SK-N-SH treated with all-trans-retinoic acid at 6 μM for 48 hours (cell line): ENCODE data around the gene TMEM176B.

Source experiments
- ATAC-seq: fragments of 200-7000 bp; cut with Tn5 transposase; 3 replicates; pipeline ENCODE4 v1.9.1; 2020; ENCODE audit warnings: mild to moderate bottlenecking, moderate library complexity
- ARNTL ChIP-seq: fragments of 450-650 bp; formaldehyde crosslinking; IDR thresholded peaks from 2 replicates; pipeline ENCODE4 v1.5.0; 2020; ENCODE audit warnings: low read depth, mild to moderate bottlenecking, moderate library complexity, borderline replicate concordance
- CSDC2 ChIP-seq: fragments of 250-450 bp; sonication (Bioruptor Pico); IDR thresholded peaks from 2 replicates; pipeline ENCODE4 v1.5.0; 2020; ENCODE audit warnings: mild to moderate bottlenecking, moderate library complexity
- ESRRG ChIP-seq: fragments of 250-450 bp; sonication (Bioruptor Pico); IDR thresholded peaks from 2 replicates; pipeline ENCODE4 v1.6.1; 2021; ENCODE audit warnings: mild to moderate bottlenecking
- GLIS3 ChIP-seq: fragments of 250-450 bp; sonication (Bioruptor Pico); IDR thresholded peaks from 2 replicates; pipeline ENCODE4 v1.5.0; 2020; ENCODE audit warnings: mild to moderate bottlenecking, moderate library complexity
- ISL1 ChIP-seq: fragments of 250-450 bp; sonication (Bioruptor Pico); IDR thresholded peaks from 2 replicates; pipeline ENCODE4 v2.1.2; 2022; ENCODE audit warnings: mild to moderate bottlenecking, moderate library complexity
- PPARA ChIP-seq: fragments of 250-450 bp; sonication (Bioruptor Pico); IDR thresholded peaks from 2 replicates; pipeline ENCODE4 v1.5.0; 2020; ENCODE audit warnings: mild to moderate bottlenecking, borderline replicate concordance
- RARB ChIP-seq: fragments of 250-450 bp; sonication (Bioruptor Pico); IDR thresholded peaks from 2 replicates; pipeline ENCODE4 v1.8.0; 2021; ENCODE audit warnings: mild to moderate bottlenecking, moderate library complexity
- TCF4 ChIP-seq: fragments of 250-450 bp; sonication (Bioruptor Pico); IDR thresholded peaks from 2 replicates; pipeline ENCODE4 v1.8.0; 2021; ENCODE audit warnings: mild to moderate bottlenecking, moderate library complexity, borderline replicate concordance
- ZC3H10 ChIP-seq: fragments of 250-450 bp; sonication (Bioruptor Pico); IDR thresholded peaks from 2 replicates; pipeline ENCODE4 v1.5.1; 2021; ENCODE audit warnings: mild to moderate bottlenecking, moderate library complexity
- ZFP3 ChIP-seq: fragments of 250-450 bp; sonication (Bioruptor Pico); IDR thresholded peaks from 2 replicates; pipeline ENCODE4 v1.5.0; 2020; ENCODE audit warnings: mild to moderate bottlenecking, moderate library complexity
- ZFP30 ChIP-seq: fragments of 450-650 bp; formaldehyde crosslinking; IDR thresholded peaks from 2 replicates; pipeline ENCODE4 v1.5.0; 2022; ENCODE audit warnings: mild to moderate bottlenecking, moderate library complexity
- ZNF565 ChIP-seq: fragments of 450-650 bp; formaldehyde crosslinking; conservative IDR thresholded peaks from 2 replicates; pipeline ENCODE4 v1.5.0; 2020; ENCODE audit warnings: low read depth, mild to moderate bottlenecking, moderate library complexity
- ZNF70 ChIP-seq: fragments of 450-650 bp; formaldehyde crosslinking; IDR thresholded peaks from 2 replicates; pipeline ENCODE4 v1.5.0; 2020; ENCODE audit warnings: mild to moderate bottlenecking, moderate library complexity
- ZNF8 ChIP-seq: fragments of 450-650 bp; formaldehyde crosslinking; IDR thresholded peaks from 2 replicates; pipeline ENCODE4 v1.5.0; 2020; ENCODE audit warnings: mild to moderate bottlenecking, moderate library complexity
- TF ChIP-seq, protein P1 (sequence below): fragments of 250-450 bp; sonication (Bioruptor Pico); IDR thresholded peaks from 2 replicates; pipeline ENCODE4 v1.5.1; 2021; ENCODE audit warnings: mild to moderate bottlenecking, moderate library complexity
- TF ChIP-seq, protein P2 (sequence below): fragments of 250-450 bp; sonication (Bioruptor Pico); IDR thresholded peaks from 2 replicates; pipeline ENCODE4 v1.8.0; 2020; ENCODE audit warnings: mild to moderate bottlenecking, moderate library complexity, borderline replicate concordance
- TF ChIP-seq, protein P3 (sequence below): fragments of 250-450 bp; sonication (Bioruptor Pico); IDR thresholded peaks from 2 replicates; pipeline ENCODE4 v1.8.0; 2021; ENCODE audit warnings: low read depth, mild to moderate bottlenecking, moderate library complexity, borderline replicate concordance
- TF ChIP-seq, protein P4 (sequence below): fragments of 250-450 bp; sonication (Bioruptor Pico); IDR thresholded peaks from 2 replicates; pipeline ENCODE4 v1.5.1; 2020; ENCODE audit warnings: low read depth, mild to moderate bottlenecking, moderate library complexity
- TF ChIP-seq, protein P5 (sequence below): fragments of 250-450 bp; sonication (Bioruptor Pico); IDR thresholded peaks from 2 replicates; pipeline ENCODE4 v1.5.0; 2020; ENCODE audit warnings: mild to moderate bottlenecking, moderate library complexity

The TMEM176B gene

DNA sequence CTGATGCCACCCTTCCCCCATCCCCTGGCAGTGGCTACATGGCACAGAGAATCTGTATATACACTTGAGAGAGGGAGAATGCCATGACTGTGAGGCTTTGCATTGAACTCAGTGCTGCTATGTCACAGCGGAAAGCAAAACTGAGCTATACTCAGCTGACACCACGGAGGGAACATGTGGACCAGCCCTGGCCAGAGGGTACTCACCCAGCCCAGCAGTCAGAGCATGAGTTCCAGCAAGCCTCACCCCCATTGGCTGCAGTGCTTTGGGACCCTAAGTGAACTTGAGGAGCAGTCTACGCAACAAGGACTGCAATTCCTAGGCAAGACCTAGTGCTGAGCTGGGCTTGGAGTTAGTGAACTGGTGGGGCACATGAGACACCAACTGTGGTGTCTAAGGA lies 41.9 kb upstream of the TMEM176B start:
- no peak for ATAC-seq

DNA sequence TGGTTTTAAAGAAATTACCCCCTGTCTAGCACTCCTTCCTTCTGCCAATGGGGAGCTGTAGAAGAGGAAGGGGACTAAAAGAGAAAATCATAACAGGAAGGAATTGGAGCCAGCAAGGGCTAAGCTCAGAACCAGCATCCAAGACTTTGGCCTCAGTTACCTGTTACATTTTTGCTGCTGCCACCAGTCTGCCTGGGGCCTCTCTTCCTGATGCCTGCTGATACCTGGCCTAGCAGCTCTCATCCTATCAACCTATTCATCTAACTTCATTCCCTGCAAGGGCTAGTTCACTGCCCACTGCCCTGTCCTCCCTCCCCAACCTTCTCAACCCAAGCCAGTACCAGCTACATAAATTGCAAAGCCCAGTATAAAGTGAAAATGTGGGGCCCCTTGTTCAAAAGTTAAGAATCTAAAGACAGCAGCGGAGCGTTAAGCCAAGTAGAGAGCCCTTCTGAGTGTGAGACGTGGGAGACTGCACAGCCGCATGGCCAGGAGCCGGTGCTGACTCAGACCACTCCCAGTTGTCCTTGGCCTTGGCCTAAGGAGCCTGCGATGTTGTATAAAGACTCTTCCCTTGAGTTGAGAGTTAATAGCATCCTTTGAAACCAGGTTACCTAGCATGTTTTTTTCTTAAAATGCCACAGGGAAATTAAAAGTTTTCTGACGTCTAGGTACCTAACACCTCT lies 38.9 kb upstream of the TMEM176B start:
- ATAC-seq = no peak
- TF ChIP-seq, protein P1, sequence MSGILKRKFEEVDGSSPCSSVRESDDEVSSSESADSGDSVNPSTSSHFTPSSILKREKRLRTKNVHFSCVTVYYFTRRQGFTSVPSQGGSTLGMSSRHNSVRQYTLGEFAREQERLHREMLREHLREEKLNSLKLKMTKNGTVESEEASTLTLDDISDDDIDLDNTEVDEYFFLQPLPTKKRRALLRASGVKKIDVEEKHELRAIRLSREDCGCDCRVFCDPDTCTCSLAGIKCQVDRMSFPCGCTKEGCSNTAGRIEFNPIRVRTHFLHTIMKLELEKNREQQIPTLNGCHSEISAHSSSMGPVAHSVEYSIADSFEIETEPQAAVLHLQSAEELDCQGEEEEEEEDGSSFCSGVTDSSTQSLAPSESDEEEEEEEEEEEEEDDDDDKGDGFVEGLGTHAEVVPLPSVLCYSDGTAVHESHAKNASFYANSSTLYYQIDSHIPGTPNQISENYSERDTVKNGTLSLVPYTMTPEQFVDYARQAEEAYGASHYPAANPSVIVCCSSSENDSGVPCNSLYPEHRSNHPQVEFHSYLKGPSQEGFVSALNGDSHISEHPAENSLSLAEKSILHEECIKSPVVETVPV = no peak
- TF ChIP-seq ZNF8 (CRISPR knock-in tag) (no peak), PPARA (CRISPR knock-in tag) (no peak), ZFP3 (CRISPR knock-in tag) (no peak), ISL1 (CRISPR knock-in tag) (no peak), RARB (CRISPR knock-in tag) (no peak), ZNF70 (CRISPR knock-in tag) (no peak), ZFP30 (CRISPR knock-in tag) (no peak), ZC3H10 (no peak)
- TF ChIP-seq, protein P2, sequence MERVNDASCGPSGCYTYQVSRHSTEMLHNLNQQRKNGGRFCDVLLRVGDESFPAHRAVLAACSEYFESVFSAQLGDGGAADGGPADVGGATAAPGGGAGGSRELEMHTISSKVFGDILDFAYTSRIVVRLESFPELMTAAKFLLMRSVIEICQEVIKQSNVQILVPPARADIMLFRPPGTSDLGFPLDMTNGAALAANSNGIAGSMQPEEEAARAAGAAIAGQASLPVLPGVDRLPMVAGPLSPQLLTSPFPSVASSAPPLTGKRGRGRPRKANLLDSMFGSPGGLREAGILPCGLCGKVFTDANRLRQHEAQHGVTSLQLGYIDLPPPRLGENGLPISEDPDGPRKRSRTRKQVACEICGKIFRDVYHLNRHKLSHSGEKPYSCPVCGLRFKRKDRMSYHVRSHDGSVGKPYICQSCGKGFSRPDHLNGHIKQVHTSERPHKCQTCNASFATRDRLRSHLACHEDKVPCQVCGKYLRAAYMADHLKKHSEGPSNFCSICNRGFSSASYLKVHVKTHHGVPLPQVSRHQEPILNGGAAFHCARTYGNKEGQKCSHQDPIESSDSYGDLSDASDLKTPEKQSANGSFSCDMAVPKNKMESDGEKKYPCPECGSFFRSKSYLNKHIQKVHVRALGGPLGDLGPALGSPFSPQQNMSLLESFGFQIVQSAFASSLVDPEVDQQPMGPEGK (CRISPR knock-in tag) = no peak
- TF ChIP-seq, protein P3, sequence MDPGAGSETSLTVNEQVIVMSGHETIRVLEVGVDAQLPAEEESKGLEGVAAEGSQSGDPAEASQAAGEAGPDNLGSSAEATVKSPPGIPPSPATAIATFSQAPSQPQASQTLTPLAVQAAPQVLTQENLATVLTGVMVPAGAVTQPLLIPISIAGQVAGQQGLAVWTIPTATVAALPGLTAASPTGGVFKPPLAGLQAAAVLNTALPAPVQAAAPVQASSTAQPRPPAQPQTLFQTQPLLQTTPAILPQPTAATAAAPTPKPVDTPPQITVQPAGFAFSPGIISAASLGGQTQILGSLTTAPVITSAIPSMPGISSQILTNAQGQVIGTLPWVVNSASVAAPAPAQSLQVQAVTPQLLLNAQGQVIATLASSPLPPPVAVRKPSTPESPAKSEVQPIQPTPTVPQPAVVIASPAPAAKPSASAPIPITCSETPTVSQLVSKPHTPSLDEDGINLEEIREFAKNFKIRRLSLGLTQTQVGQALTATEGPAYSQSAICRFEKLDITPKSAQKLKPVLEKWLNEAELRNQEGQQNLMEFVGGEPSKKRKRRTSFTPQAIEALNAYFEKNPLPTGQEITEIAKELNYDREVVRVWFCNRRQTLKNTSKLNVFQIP (CRISPR knock-in tag) = no peak
- TF ChIP-seq, protein P4, sequence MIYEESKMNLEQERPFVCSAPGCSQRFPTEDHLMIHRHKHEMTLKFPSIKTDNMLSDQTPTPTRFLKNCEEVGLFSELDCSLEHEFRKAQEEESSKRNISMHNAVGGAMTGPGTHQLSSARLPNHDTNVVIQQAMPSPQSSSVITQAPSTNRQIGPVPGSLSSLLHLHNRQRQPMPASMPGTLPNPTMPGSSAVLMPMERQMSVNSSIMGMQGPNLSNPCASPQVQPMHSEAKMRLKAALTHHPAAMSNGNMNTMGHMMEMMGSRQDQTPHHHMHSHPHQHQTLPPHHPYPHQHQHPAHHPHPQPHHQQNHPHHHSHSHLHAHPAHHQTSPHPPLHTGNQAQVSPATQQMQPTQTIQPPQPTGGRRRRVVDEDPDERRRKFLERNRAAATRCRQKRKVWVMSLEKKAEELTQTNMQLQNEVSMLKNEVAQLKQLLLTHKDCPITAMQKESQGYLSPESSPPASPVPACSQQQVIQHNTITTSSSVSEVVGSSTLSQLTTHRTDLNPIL (CRISPR knock-in tag) = no peak
- TF ChIP-seq, all 23 proteins: peak for 0

More for the DNA sequence above, 41.9 kb upstream of the TMEM176B start:
- TF ChIP-seq, protein P5, sequence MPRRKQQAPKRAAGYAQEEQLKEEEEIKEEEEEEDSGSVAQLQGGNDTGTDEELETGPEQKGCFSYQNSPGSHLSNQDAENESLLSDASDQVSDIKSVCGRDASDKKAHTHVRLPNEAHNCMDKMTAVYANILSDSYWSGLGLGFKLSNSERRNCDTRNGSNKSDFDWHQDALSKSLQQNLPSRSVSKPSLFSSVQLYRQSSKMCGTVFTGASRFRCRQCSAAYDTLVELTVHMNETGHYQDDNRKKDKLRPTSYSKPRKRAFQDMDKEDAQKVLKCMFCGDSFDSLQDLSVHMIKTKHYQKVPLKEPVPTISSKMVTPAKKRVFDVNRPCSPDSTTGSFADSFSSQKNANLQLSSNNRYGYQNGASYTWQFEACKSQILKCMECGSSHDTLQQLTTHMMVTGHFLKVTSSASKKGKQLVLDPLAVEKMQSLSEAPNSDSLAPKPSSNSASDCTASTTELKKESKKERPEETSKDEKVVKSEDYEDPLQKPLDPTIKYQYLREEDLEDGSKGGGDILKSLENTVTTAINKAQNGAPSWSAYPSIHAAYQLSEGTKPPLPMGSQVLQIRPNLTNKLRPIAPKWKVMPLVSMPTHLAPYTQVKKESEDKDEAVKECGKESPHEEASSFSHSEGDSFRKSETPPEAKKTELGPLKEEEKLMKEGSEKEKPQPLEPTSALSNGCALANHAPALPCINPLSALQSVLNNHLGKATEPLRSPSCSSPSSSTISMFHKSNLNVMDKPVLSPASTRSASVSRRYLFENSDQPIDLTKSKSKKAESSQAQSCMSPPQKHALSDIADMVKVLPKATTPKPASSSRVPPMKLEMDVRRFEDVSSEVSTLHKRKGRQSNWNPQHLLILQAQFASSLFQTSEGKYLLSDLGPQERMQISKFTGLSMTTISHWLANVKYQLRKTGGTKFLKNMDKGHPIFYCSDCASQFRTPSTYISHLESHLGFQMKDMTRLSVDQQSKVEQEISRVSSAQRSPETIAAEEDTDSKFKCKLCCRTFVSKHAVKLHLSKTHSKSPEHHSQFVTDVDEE (CRISPR knock-in tag) = no peak
- no peak for TF ChIP-seq ZFP3 (CRISPR knock-in tag)
- TF ChIP-seq CSDC2 (CRISPR knock-in tag) = no peak
- TF ChIP-seq ZNF8 (CRISPR knock-in tag) = no peak
- TF ChIP-seq, protein P3 (CRISPR knock-in tag) = no peak
- no peak for TF ChIP-seq TCF4 (CRISPR knock-in tag)

DNA sequence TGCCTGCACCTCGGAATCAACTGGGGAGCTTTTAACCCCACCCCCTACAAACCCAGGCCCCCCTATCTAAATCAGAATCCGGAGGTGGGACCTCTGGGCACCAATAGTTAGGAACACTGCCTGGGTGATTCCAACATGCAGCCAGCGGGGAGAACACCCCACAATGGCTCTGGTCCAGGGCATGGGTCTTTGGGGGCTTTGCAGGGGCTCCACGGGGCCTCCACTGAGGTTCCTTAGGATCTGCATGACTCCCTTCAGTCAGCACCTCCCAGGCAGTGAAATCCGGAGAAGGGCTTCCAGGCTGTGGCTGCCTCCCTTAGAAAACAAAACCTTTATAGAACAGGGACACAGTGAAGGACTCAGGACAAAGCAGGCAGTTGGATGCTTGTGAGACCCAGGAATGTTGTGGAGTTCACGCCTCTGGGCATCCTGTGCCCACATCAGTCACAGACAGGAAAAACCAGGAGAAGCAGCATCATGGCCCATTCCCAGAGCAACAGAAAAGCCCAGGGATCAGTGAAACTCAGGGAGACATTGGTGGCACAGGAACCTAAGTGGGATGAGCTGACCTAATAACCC lies 35.6 kb upstream of the TMEM176B start:
- ATAC-seq = no peak
- TF ChIP-seq ARNTL (no peak), ESRRG (CRISPR knock-in tag) (no peak), GLIS3 (CRISPR knock-in tag) (no peak), ISL1 (CRISPR knock-in tag) (no peak), ZNF565 (CRISPR knock-in tag) (no peak)
- TF ChIP-seq, protein P5 (CRISPR knock-in tag) = no peak
- TF ChIP-seq, protein P2 (CRISPR knock-in tag) = no peak
